Esophagus squamous epithelium (tissue), 5 donors: ENCODE measurements around the gene CDR2L. TPM values are rescaled to one million over a fixed set of nuclear protein-coding genes. Genes with fewer than 3 reads are reported as not detected.

ENCODE experiments used
- DNase-seq: peaks from one replicate; lab custom pipeline; 2025; lab: John Stamatoyannopoulos, UW
- H3K27ac ChIP-seq, 4 donors: fragments of 200-600 bp; sonication (generic); one replicate each; pipeline ENCODE4 v1.5.1; 2016 to 2019; ENCODE audit warnings: mild to moderate bottlenecking in 1 of 4
- H3K27me3 ChIP-seq, 4 donors: fragments of 200-600 bp; sonication (generic); 1 replicate in 3 of 4; 2 replicates in 1 of 4; pipeline versions ENCODE4 v1.5.1 to v1.6.0; 2017 to 2021; ENCODE audit warnings: antibody characterized with exemption in 1 of 4
- H3K36me3 ChIP-seq, 3 donors: fragments of 200-600 bp; sonication (generic); one replicate each; pipeline ENCODE4 v1.5.1; 2016 to 2019
- H3K4me1 ChIP-seq, 3 donors: fragments of 200-600 bp; sonication (generic); one replicate each; pipeline ENCODE4 v1.5.1; 2017 to 2019
- H3K4me3 ChIP-seq, 4 donors: fragments of 200-600 bp; sonication (generic); 1 replicate in 3 of 4; 2 replicates in 1 of 4; pipeline ENCODE4 v1.5.1; 2016 to 2019; ENCODE audit warnings: mild to moderate bottlenecking in 2 of 4, moderate library complexity in 1 of 4
- H3K9me3 ChIP-seq, 3 donors: fragments of 200-600 bp; sonication (generic); one replicate each; pipeline ENCODE4 v1.5.1; 2016 to 2019
- CTCF ChIP-seq, 6 experiments: fragments of 450-650 bp in 4 of 6; fragments of 200-600 bp in 2 of 6; sonication (generic) in 2 of 6; IDR thresholded peaks; one replicate each; pipeline ENCODE4 v1.5.1; 2016 to 2019; ENCODE audit warnings: antibody characterized with exemption in 6 of 6, mild to moderate bottlenecking in 4 of 6, moderate library complexity in 4 of 6
- POLR2A ChIP-seq, 4 donors: fragments of 450-650 bp; IDR thresholded peaks; one replicate each; pipeline ENCODE4 v1.6.1; 2017; ENCODE audit warnings: antibody characterized with exemption in 4 of 4, mild to moderate bottlenecking in 4 of 4, moderate library complexity in 3 of 4
- WGBS, 2 donors: methylation state at CpG; one replicate each; pipeline ENCODE4 v1.1.5; 2018; 5-methylcytosine and 5-hydroxymethylcytosine counted together
- intact Hi-C: fragments of 100-400 bp; cut with DNase I; formaldehyde crosslinking; loops from one replicate; pipeline ENCODE4 v1.15.0; 2022
- small RNA-seq, 4 donors: library from RNA; depleted of rRNA; stranded (forward); fragments of <200 nt; gene quantifications; one replicate each; pipeline ENCODE3, GENCODE V24; 2016
- total RNA-seq, 4 donors: library from RNA; depleted of rRNA; stranded (reverse); fragments of >200 nt; gene quantifications; one replicate each; pipeline ENCODE4 v1.1.0, GENCODE V29; 2016
- donor health status: DM: yes; HTN: yes; CAD: no.

The CDR2L gene
- total RNA-seq, 4 donors from 2014 or later = 5.3 to 7.9 (median 6.7) TPM

- H3K27ac ChIP-seq = no peak overlapping the region
- H3K4me1 ChIP-seq = peaks cover 6 to 41% (median 23%) of the 10 kb centered on the region in 3 donors
- TF ChIP-seq CTCF (IDR thresholded peaks at IDR 0.05) (no peak), POLR2A (IDR thresholded peaks at IDR 0.05) (no peak)
- H3K27me3 ChIP-seq = no peaks in the 10 kb centered on the region
- no peak overlapping the region for H3K4me3 ChIP-seq
- intact Hi-C loops = no loop called here
- no peak for DNase-seq
- H3K36me3 ChIP-seq = peaks cover 5 to 58% (median 28%) of the 10 kb centered on the region in 3 donors
- no peaks in the 10 kb centered on the region for H3K9me3 ChIP-seq
Observed at GRCh38 chr17:75049706-75050105, 62.3 kb downstream of the CDR2L start.

GRCh38 chr17:75051941-75052340 lies 64.5 kb downstream of the CDR2L start:
- Histone ChIP-seq H3K27me3 (no peaks in the 10 kb centered on the region), H3K9me3 (no peaks in the 10 kb centered on the region), H3K4me3 (no peak overlapping the region), H3K36me3 (peaks cover 5 to 80% (median 34%) of the 10 kb centered on the region in 3 donors), H3K27ac (no peak overlapping the region), H3K4me1 (peaks cover 6 to 24% (median 16%) of the 10 kb centered on the region in 3 donors)
- intact Hi-C loops = no loop called here
- no peak for DNase-seq
- no peak for TF ChIP-seq CTCF (IDR thresholded peaks at IDR 0.05)
- TF ChIP-seq POLR2A (IDR thresholded peaks at IDR 0.05) = no peak
- 83 to 84% methylated on average over 2 of the region's 2 CpGs for WGBS, 2 donors

Small RNA genes within 50 kb of the gene (small RNA-seq; reads per million reads assigned to genes)
- gene RN7SL573P (0 reads per million in 4 donors), gene RNU6-362P (0 reads per million in 4 donors)

Other genes with a start within 250 kb of the CDR2L start
- 100 to 1,000 TPM; 214 to 483 (median 313) TPM for gene NHERF1, start 239.0 kb upstream of the CDR2L start, total RNA-seq
- gene NAT9, start 211.3 kb upstream of the CDR2L start, total RNA-seq = 10 to 100 TPM; 17.3 to 29.8 (median 24.5) TPM
- 1 to 10 TPM in 1 of 4 donors, under 1 TPM in 2, not detected in 1; 0.13 to 4.6 (median 0.19) TPM for gene GRIN2C, start 127.7 kb upstream of the CDR2L start, total RNA-seq
- 10 to 100 TPM; 24.4 to 46.4 (median 32.4) TPM for gene FDXR, start 114.6 kb upstream of the CDR2L start, total RNA-seq
- gene FADS6, start 94.0 kb upstream of the CDR2L start, total RNA-seq = 1 to 10 TPM in 2 of 4 donors, under 1 TPM in 2; 0.19 to 6.0 (median 1.9) TPM
- 10 to 100 TPM in 1 of 4 donors, 1 to 10 TPM in 3; 2.9 to 12.1 (median 6.7) TPM for gene USH1G, start 64.4 kb upstream of the CDR2L start, total RNA-seq
- 1 to 10 TPM in 1 of 4 donors, under 1 TPM in 2, not detected in 1; 0.38 to 1.4 (median 0.41) TPM for gene OTOP2, start 63.4 kb upstream of the CDR2L start, total RNA-seq
- 10 to 100 TPM in 3 of 4 donors, 1 to 10 TPM in 1; 7.1 to 33.9 (median 24.0) TPM for gene OTOP3, start 51.7 kb upstream of the CDR2L start, total RNA-seq
- 1 to 10 TPM; 1.7 to 6.3 (median 2.6) TPM for gene HID1, start 14.9 kb upstream of the CDR2L start, total RNA-seq
- gene MRPL58, start 25.0 kb downstream of the CDR2L start, total RNA-seq = 100 to 1,000 TPM in 1 of 4 donors, 10 to 100 TPM in 3; 44.4 to 110 (median 61.6) TPM
- gene ATP5PD, start 59.3 kb downstream of the CDR2L start, total RNA-seq = 100 to 1,000 TPM; 252 to 300 (median 277) TPM
- 10 to 100 TPM; 11.5 to 17.6 (median 14.2) TPM for gene KCTD2, start 59.6 kb downstream of the CDR2L start, total RNA-seq
- gene SLC16A5, start 100.3 kb downstream of the CDR2L start, total RNA-seq = 10 to 100 TPM; 13.4 to 22.9 (median 17.4) TPM
- gene ARMC7, start 122.3 kb downstream of the CDR2L start, total RNA-seq = 1 to 10 TPM; 4.0 to 9.1 (median 5.3) TPM
- 10 to 100 TPM; 81.7 to 97.5 (median 88.4) TPM for gene NT5C, start 144.1 kb downstream of the CDR2L start, total RNA-seq
- gene JPT1, start 166.9 kb downstream of the CDR2L start, total RNA-seq = 100 to 1,000 TPM in 3 of 4 donors, 10 to 100 TPM in 1; 82.2 to 249 (median 196) TPM
- 100 to 1,000 TPM in 1 of 4 donors, 10 to 100 TPM in 3; 49.5 to 110 (median 69.5) TPM for gene SUMO2, start 195.3 kb downstream of the CDR2L start, total RNA-seq
- gene NUP85, start 218.0 kb downstream of the CDR2L start, total RNA-seq = 10 to 100 TPM; 17.5 to 33.3 (median 29.0) TPM